IMR-90 (cell line): ENCODE measurements around the gene FAM117B. TPM values are rescaled to one million over a fixed set of nuclear protein-coding genes. Genes with fewer than 3 reads are reported as not detected.

Experiments
- ATAC-seq: fragments of 200-7000 bp; cut with Tn5 transposase; 2 replicates; pipeline ENCODE4 v1.9.1; 2020; ENCODE audit warnings: low read depth, mild to moderate bottlenecking, moderate library complexity
- BruUV-seq: library from RNA; stranded (reverse); fragments of 400-500 nt; replicated peaks from 2 replicates; lab custom pipeline; 2021; lab: Mats Ljungman, UMichigan
- CTCF ChIA-PET: fragments of 300-600 bp; formaldehyde crosslinking; extraction: SDS; loops from one replicate; lab custom pipeline; 2021; ENCODE audit warnings: antibody characterized with exemption; lab: Yijun Ruan, JAX
- POLR2A ChIA-PET: fragments of 300-600 bp; sonication (Branson Sonifier 250); formaldehyde crosslinking; loops from one replicate; lab custom pipeline; 2022; ENCODE audit warnings: antibody characterized with exemption; ENCODE audit not compliant: unreplicated experiment; lab: Charles Lee
- DNase-seq: peaks from one replicate; pipeline ENCODE4 v3.0.0; 2013
- H2AFZ ChIP-seq: replicated peaks from 2 replicates; pipeline ENCODE3; 2013; ENCODE audit warnings: low read length, mild to moderate bottlenecking; ENCODE audit not compliant: poor library complexity
- H2AK5ac ChIP-seq: 2 replicates; pipeline ENCODE4 v1.6.1; 2013; ENCODE audit warnings: low read depth, low read length, inconsistent platforms
- H2AK9ac ChIP-seq: replicated peaks from 2 replicates; pipeline ENCODE3; 2013; ENCODE audit warnings: mild to moderate bottlenecking, low read depth, low read length, moderate library complexity; ENCODE audit not compliant: poor library complexity
- H2BK120ac ChIP-seq: 2 replicates; pipeline ENCODE4 v1.6.1; 2013; ENCODE audit warnings: low read depth, low read length, inconsistent platforms
- H2BK15ac ChIP-seq: 3 replicates; pipeline ENCODE4 v1.6.1; 2013; ENCODE audit warnings: low read depth, low read length, inconsistent platforms
- H2BK20ac ChIP-seq: 2 replicates; pipeline ENCODE4 v1.6.1; 2013; ENCODE audit warnings: low read depth, mild to moderate bottlenecking, inconsistent platforms, low read length, moderate library complexity
- H2BK5ac ChIP-seq: 2 replicates; pipeline ENCODE4 v1.6.1; 2013; ENCODE audit warnings: mild to moderate bottlenecking, low read depth, low read length, inconsistent platforms; ENCODE audit not compliant: poor library complexity, severe bottlenecking
- H3K14ac ChIP-seq: replicated peaks from 2 replicates; pipeline ENCODE4 v1.6.1; 2013; ENCODE audit warnings: low read depth, low read length, inconsistent platforms
- H3K18ac ChIP-seq: 2 replicates; pipeline ENCODE4 v1.6.1; 2013; ENCODE audit warnings: low read depth, low read length, control low read depth
- H3K23ac ChIP-seq: 2 replicates; pipeline ENCODE4 v1.6.1; 2013; ENCODE audit warnings: low read depth, low read length, inconsistent platforms
- H3K27ac ChIP-seq: 2 replicates; pipeline ENCODE4 v1.5.1; 2013; ENCODE audit warnings: mild to moderate bottlenecking, control low read depth, low read length; ENCODE audit not compliant: insufficient read depth
- H3K27me3 ChIP-seq: 2 replicates; pipeline ENCODE4 v1.6.1; 2013; ENCODE audit warnings: low read length; ENCODE audit not compliant: control insufficient read depth, insufficient read depth
- H3K36me3 ChIP-seq: 2 replicates; pipeline ENCODE4 v1.6.1; 2013; ENCODE audit warnings: low read length, mixed read lengths; ENCODE audit not compliant: control insufficient read depth, insufficient read depth
- H3K4ac ChIP-seq: 2 replicates; pipeline ENCODE4 v1.6.1; 2013; ENCODE audit warnings: low read depth, low read length, inconsistent platforms
- H3K4me1 ChIP-seq: 2 replicates; pipeline ENCODE4 v1.6.1; 2013; ENCODE audit warnings: low read length, mixed read lengths; ENCODE audit not compliant: control insufficient read depth, insufficient read depth
- H3K4me2 ChIP-seq: 2 replicates; pipeline ENCODE4 v1.6.1; 2013; ENCODE audit warnings: low read depth, mild to moderate bottlenecking, control low read depth, low read length, moderate library complexity
- H3K4me3 ChIP-seq: 2 replicates; pipeline ENCODE4 v1.5.1; 2013; ENCODE audit warnings: low read depth, mild to moderate bottlenecking, control low read depth, low read length, moderate library complexity; ENCODE audit not compliant: insufficient read depth
- H3K56ac ChIP-seq: 2 replicates; pipeline ENCODE4 v1.6.1; 2013; ENCODE audit warnings: low read length, inconsistent platforms; ENCODE audit not compliant: insufficient read depth; ENCODE audit errors: extremely low read depth
- H3K79me1 ChIP-seq, 2 experiments: 2 replicates each; pipeline ENCODE4 v1.6.1; 2013; ENCODE audit warnings: low read length in 2 of 2, inconsistent platforms in 1 of 2, low read depth in 1 of 2
- H3K9ac ChIP-seq: 2 replicates; pipeline ENCODE4 v1.6.1; 2013; ENCODE audit warnings: low read depth, low read length, control low read depth
- H3K9me1 ChIP-seq: 2 replicates; pipeline ENCODE4 v1.6.1; 2013; ENCODE audit warnings: low read length, inconsistent platforms; ENCODE audit not compliant: insufficient read depth
- H3K9me3 ChIP-seq: 2 replicates; pipeline ENCODE4 v1.6.1; 2013; ENCODE audit warnings: low read length; ENCODE audit not compliant: control insufficient read depth, insufficient read depth
- H4K20me1 ChIP-seq: 2 replicates; pipeline ENCODE4 v1.6.1; 2013; ENCODE audit warnings: low read length, inconsistent platforms; ENCODE audit not compliant: insufficient read depth
- H4K5ac ChIP-seq: 2 replicates; pipeline ENCODE4 v1.6.1; 2013; ENCODE audit warnings: mild to moderate bottlenecking, low read depth, low read length, control low read depth
- H4K8ac ChIP-seq, 2 experiments: 2 replicates each; pipeline ENCODE4 v1.6.1; 2013; ENCODE audit warnings: low read depth in 2 of 2, low read length in 2 of 2, control low read depth in 1 of 2, inconsistent platforms in 1 of 2
- H4K91ac ChIP-seq: 2 replicates; pipeline ENCODE4 v1.6.1; 2013; ENCODE audit warnings: low read depth, low read length, inconsistent platforms; ENCODE audit not compliant: insufficient read depth
- BHLHE40 ChIP-seq: fragments of 150-350 bp; IDR thresholded peaks from 2 replicates; pipeline ENCODE4 v1.6.1; 2016; ENCODE audit warnings: mild to moderate bottlenecking, low read depth, low read length
- CEBPB ChIP-seq: IDR thresholded peaks from 2 replicates; pipeline ENCODE4 v1.6.1; 2012; ENCODE audit warnings: low read depth, low read length, improper control_type of control experiment
- CHD1 ChIP-seq: IDR thresholded peaks from 2 replicates; pipeline ENCODE4 v1.6.1; 2012; ENCODE audit warnings: low read depth, low read length, improper control_type of control experiment
- CTCF ChIP-seq: conservative IDR thresholded peaks from 2 replicates; pipeline ENCODE4 v1.5.1; 2012; ENCODE audit warnings: mild to moderate bottlenecking, low read depth, low read length, improper control_type of control experiment
- ELK1 ChIP-seq: fragments of 150-350 bp; IDR thresholded peaks from 2 replicates; pipeline ENCODE4 v1.6.1; 2016; ENCODE audit warnings: low read depth, mild to moderate bottlenecking, low read length, moderate library complexity, borderline replicate concordance
- FOS ChIP-seq: fragments of 150-350 bp; IDR thresholded peaks from 2 replicates; pipeline ENCODE4 v1.6.1; 2016; ENCODE audit warnings: low read depth, low read length
- MAFK ChIP-seq: IDR thresholded peaks from 2 replicates; pipeline ENCODE4 v1.6.1; 2012; ENCODE audit warnings: low read depth, low read length, improper control_type of control experiment
- MAZ ChIP-seq: IDR thresholded peaks from 2 replicates; pipeline ENCODE4 v1.6.1; 2012; ENCODE audit warnings: low read depth, mild to moderate bottlenecking, low read length, improper control_type of control experiment, moderate library complexity, borderline replicate concordance
- MXI1 ChIP-seq: IDR thresholded peaks from 2 replicates; pipeline ENCODE4 v1.6.1; 2012; ENCODE audit warnings: low read depth, mild to moderate bottlenecking, low read length, moderate library complexity, borderline replicate concordance
- NFE2L2 ChIP-seq: fragments of 150-350 bp; IDR thresholded peaks from 2 replicates; pipeline ENCODE4 v1.6.1; 2016; ENCODE audit warnings: low read depth, mild to moderate bottlenecking, low read length
- POLR2A ChIP-seq: IDR thresholded peaks from 2 replicates; pipeline ENCODE4 v1.6.1; 2012; ENCODE audit warnings: mild to moderate bottlenecking, low read depth, low read length
- RAD21 ChIP-seq: IDR thresholded peaks from 2 replicates; pipeline ENCODE4 v1.6.1; 2012; ENCODE audit warnings: low read length, improper control_type of control experiment
- RCOR1 ChIP-seq: IDR thresholded peaks from 2 replicates; pipeline ENCODE4 v1.6.1; 2012; ENCODE audit warnings: mild to moderate bottlenecking, low read length, improper control_type of control experiment; ENCODE audit not compliant: insufficient replicate concordance
- RFX5 ChIP-seq: IDR thresholded peaks from 2 replicates; pipeline ENCODE4 v1.8.0; 2012; ENCODE audit warnings: low read depth, mild to moderate bottlenecking, low read length, moderate library complexity
- SMC3 ChIP-seq: fragments of 150-350 bp; IDR thresholded peaks from 2 replicates; pipeline ENCODE4 v1.6.1; 2016; ENCODE audit warnings: low read depth, mild to moderate bottlenecking, antibody characterized with exemption, low read length, moderate library complexity
- USF2 ChIP-seq: fragments of 150-350 bp; IDR thresholded peaks from 2 replicates; pipeline ENCODE4 v1.6.1; 2017; ENCODE audit warnings: mild to moderate bottlenecking, antibody characterized with exemption, low read length, low read depth
- dilution Hi-C: fragments of 300-500 bp; cut with HindIII; formaldehyde crosslinking; loops from one replicate; pipeline ENCODE4 v1.14.3; 2018; ENCODE audit warnings: low sequenced_read_pairs; ENCODE audit not compliant: unreplicated experiment
- in situ Hi-C: fragments of 300-500 bp; cut with MboI; formaldehyde crosslinking; loops from 3 replicates; pipeline ENCODE4 v1.14.3; 2019; ENCODE audit warnings: low sequenced_read_pairs, inconsistent platforms, mixed read lengths
- intact Hi-C: fragments of 100-400 bp; cut with micrococcal nuclease; formaldehyde crosslinking; loops from 2 replicates; pipeline ENCODE4 v1.10.0; 2022
- polyA plus RNA-seq, 3 experiments: library from polyadenylated mRNA; depleted of rRNA; stranded (reverse); fragments of >200 nt; gene quantifications; 2 replicates each; pipeline ENCODE4 v1.2.3, GENCODE V29; 2012; ENCODE audit warnings: low replicate concordance in 1 of 3
- total RNA-seq: library from RNA; depleted of rRNA; stranded (reverse); fragments of >200 nt; gene quantifications from 2 replicates; pipeline ENCODE4 v1.2.3, GENCODE V29; 2012

FAM117B gene
- total and polyA plus RNA-seq, 2 of the 4 experiments (the other 2 are of a cell fraction): 0.54 to 0.79 TPM

GRCh38 chr2:202768273-202768672 is 133.5 kb downstream of the FAM117B start:
- TF ChIP-seq RCOR1 (no peak), MAFK (no peak), USF2 (no peak), SMC3 (no peak), BHLHE40 (no peak), POLR2A (no peak), NFE2L2 (no peak), RFX5 (no peak), ELK1 (no peak), RAD21 (no peak), CEBPB (no peak), CHD1 (no peak), FOS (no peak), CTCF (no peak), MXI1 (no peak), MAZ (no peak)
- no peak overlapping the region for H3K9ac ChIP-seq
- H2BK15ac ChIP-seq: no peak overlapping the region
- dilution Hi-C loops (no loop called here), in situ Hi-C loops (no loop called here), intact Hi-C loops (no loop called here)
- no peak overlapping the region for H2BK5ac ChIP-seq
- no TSS peak for BruUV-seq
- no peak overlapping the region for H4K8ac ChIP-seq
- no peak overlapping the region for H3K18ac ChIP-seq
- no peak overlapping the region for H2BK20ac ChIP-seq
- 0 out of 2 replicates have a peak, but pooled peaks cover 1% of the 10 kb centered on the region for H3K4me1 ChIP-seq
- H2BK120ac ChIP-seq: no peak overlapping the region
- no peak overlapping the region for H3K4me2 ChIP-seq
- H4K20me1 ChIP-seq: no peaks in the 10 kb centered on the region
- no peak overlapping the region for H2AK5ac ChIP-seq
- H4K91ac ChIP-seq: no peak overlapping the region
- no peak overlapping the region for H3K14ac ChIP-seq
- no peaks in the 10 kb centered on the region for H3K9me3 ChIP-seq
- no peak overlapping the region for H2AFZ ChIP-seq
- H2AK9ac ChIP-seq: no peak overlapping the region
- no peak for DNase-seq
- H3K56ac ChIP-seq: no peak overlapping the region
- H4K5ac ChIP-seq: no peak overlapping the region
- CTCF ChIA-PET: no interaction called here
- POLR2A ChIA-PET: no interaction called here
- no peaks in the 10 kb centered on the region for H3K27me3 ChIP-seq
- H3K23ac ChIP-seq: no peak overlapping the region
- no peak for ATAC-seq
- H3K4me3 ChIP-seq: no peak overlapping the region
- H3K36me3 ChIP-seq: peaks cover 4% of the 10 kb centered on the region
- H3K4ac ChIP-seq: no peak overlapping the region
- H3K9me1 ChIP-seq: no peaks in the 10 kb centered on the region
- no peaks in the 10 kb centered on the region for H3K79me1 ChIP-seq
- H3K27ac ChIP-seq: no peak overlapping the region
